T-helper 17 cell (primary cell): Measurements from ENCODE around the gene MTTP. TPM values are rescaled to one million over a fixed set of nuclear protein-coding genes. Genes with fewer than 3 reads are reported as not detected.

Experiments used
- ATAC-seq: fragments of 150-1000 bp; cut with Tn5 transposase; 2 replicates; pipeline ENCODE4 v1.10.0; 2021; ENCODE audit warnings: mild to moderate bottlenecking, moderate library complexity
- DNase-seq, 3 donors: peaks; one replicate each; pipeline versions ENCODE4 v3.0.0 to v3.0.0-alpha.2; 2020 to 2021
- H3K9me3 ChIP-seq: one replicate; pipeline ENCODE4 v1.7.0; 2013; ENCODE audit warnings: low read length, mild to moderate bottlenecking; ENCODE audit not compliant: control insufficient read depth, poor library complexity, severe bottlenecking
- H3K27ac Mint-ChIP-seq: one replicate; pipeline ENCODE4 v1.8.0; 2022; ENCODE audit warnings: mild to moderate bottlenecking, moderate library complexity, mixed read lengths
- H3K27me3 Mint-ChIP-seq: one replicate; pipeline ENCODE4 v1.8.0; 2022; ENCODE audit warnings: mixed read lengths
- H3K36me3 Mint-ChIP-seq: one replicate; pipeline ENCODE4 v1.8.0; 2022; ENCODE audit warnings: low read depth, mixed read lengths
- H3K4me1 Mint-ChIP-seq: one replicate; pipeline ENCODE4 v1.8.0; 2022; ENCODE audit warnings: mild to moderate bottlenecking, mixed read lengths
- H3K4me3 Mint-ChIP-seq: one replicate; pipeline ENCODE4 v1.8.0; 2022; ENCODE audit warnings: mild to moderate bottlenecking, moderate library complexity, mixed read lengths
- total RNA-seq, 4 donors: library from RNA in 2 of 4; stranded (reverse) in 2 of 4; gene quantifications; one replicate each; pipeline ENCODE4 v1.2.3 and lab custom pipeline; 2022 to 2026

Gene MTTP
- total RNA-seq, 2 donors from 2014 or later = not detected

DNA sequence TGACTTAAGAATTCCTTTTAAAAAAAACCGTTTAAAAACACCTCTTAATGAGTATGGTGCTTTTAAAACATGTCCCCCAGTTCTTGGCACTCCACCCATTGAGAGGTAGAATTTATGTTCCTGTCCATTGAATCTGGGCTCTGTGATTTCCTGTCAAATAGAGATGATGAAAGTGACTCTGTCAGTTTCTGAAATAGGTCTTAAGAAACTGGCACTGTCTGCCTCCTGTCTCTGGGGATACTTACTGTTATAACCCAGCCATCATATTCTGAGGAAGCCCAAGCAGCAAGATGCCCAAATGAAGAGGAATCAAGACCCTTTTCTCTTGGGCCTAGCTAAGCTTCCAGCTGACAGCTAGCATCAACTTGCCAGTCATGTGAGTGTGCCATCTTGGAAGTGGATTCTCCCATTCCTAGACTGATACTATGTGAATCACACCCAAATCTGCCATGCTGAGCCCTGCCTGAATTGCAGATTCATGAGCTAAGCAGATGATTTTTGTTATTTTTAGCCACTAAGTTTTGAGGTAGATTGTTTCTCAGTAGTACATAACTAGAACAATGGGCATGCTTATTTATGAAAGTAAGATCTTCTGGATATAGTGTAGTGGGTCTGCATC lies 60.2 kb downstream of the MTTP start:
- H3K4me1 Mint-ChIP-seq = no peaks in the 10 kb centered on the region
- H3K9me3 ChIP-seq = no peaks in the 10 kb centered on the region
- peaks cover 16% of the 10 kb centered on the region for H3K27me3 Mint-ChIP-seq
- H3K36me3 Mint-ChIP-seq = peaks cover 2% of the 10 kb centered on the region
- no peak overlapping the region for H3K4me3 Mint-ChIP-seq
- DNase-seq (no peak), ATAC-seq (no peak)
- no peak overlapping the region for H3K27ac Mint-ChIP-seq

DNA sequence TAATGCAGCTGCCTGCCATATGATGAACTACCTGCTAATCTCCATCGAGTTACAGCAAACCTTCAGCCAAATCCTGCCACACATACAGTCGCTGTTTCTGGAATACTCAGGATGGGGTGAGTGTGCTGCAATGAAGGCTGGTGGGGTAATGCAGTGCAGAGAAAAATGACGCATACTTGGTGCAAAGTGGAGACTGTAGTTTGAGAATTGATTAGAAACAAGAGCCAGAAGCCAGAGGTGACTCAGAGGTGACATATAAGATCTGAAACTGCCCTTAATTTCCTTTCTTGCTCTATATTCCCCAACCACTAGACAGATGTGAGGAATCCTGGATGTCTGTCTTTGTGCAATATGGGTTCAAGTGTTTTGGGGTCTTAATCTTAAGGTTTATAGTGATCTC lies 61.0 kb downstream of the MTTP start:
- ATAC-seq (no peak), DNase-seq (no peak)
- peaks cover 17% of the 10 kb centered on the region for H3K27me3 Mint-ChIP-seq
- H3K36me3 Mint-ChIP-seq = peaks cover 2% of the 10 kb centered on the region
- H3K4me3 Mint-ChIP-seq = no peak overlapping the region
- H3K9me3 ChIP-seq = no peaks in the 10 kb centered on the region
- no peaks in the 10 kb centered on the region for H3K4me1 Mint-ChIP-seq
- H3K27ac Mint-ChIP-seq = no peak overlapping the region

DNA sequence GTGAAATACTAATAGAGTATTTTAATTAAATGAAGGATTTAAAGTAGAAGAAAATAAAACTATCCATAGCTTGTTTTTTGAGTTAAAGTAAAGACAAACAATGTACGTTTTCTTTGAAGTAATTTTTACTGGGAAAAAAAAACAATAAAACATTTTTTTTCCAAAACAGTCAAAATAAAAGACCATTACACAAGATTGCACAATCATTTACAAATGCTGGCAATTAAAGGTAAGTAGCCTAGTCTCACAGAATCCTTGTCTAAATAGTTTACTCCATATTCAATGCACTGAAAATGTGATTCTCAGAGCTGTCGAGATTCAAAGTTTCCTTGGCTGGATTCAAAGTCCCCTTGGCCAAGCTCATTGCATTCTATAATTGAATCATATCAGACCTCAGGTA lies 61.8 kb downstream of the MTTP start:
- Mint-ChIP-seq H3K4me1 (no peaks in the 10 kb centered on the region), H3K27ac (no peak overlapping the region), H3K36me3 (peaks cover 2% of the 10 kb centered on the region), H3K27me3 (peaks cover 19% of the 10 kb centered on the region), H3K4me3 (no peak overlapping the region)
- DNase-seq (no peak), ATAC-seq (no peak)
- H3K9me3 ChIP-seq = no peaks in the 10 kb centered on the region

DNA sequence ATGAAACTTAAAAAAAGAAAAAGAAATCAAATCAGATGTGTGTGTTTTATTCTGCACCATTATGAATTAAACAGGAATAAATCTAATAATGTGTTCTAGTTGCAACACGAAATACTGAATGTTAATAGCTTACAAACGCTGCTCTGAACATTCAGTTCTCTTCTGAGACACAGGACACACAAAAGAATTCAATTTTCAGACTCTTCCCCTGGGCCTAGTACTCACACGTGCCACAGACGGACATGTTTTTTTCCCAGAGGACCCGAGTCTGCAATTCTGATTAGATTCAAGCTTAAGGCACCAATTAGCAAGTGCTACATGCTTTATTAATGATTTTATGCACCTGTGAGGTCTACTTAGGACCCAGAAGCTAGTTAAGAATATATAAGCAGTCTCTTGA lies 62.5 kb downstream of the MTTP start:
- peaks cover 15% of the 10 kb centered on the region for H3K27me3 Mint-ChIP-seq
- ATAC-seq (no peak), DNase-seq (no peak)
- H3K4me1 Mint-ChIP-seq = peaks cover 2% of the 10 kb centered on the region
- H3K4me3 Mint-ChIP-seq = no peak overlapping the region
- no peak overlapping the region for H3K27ac Mint-ChIP-seq
- peaks cover 4% of the 10 kb centered on the region for H3K36me3 Mint-ChIP-seq
- no peaks in the 10 kb centered on the region for H3K9me3 ChIP-seq

DNA sequence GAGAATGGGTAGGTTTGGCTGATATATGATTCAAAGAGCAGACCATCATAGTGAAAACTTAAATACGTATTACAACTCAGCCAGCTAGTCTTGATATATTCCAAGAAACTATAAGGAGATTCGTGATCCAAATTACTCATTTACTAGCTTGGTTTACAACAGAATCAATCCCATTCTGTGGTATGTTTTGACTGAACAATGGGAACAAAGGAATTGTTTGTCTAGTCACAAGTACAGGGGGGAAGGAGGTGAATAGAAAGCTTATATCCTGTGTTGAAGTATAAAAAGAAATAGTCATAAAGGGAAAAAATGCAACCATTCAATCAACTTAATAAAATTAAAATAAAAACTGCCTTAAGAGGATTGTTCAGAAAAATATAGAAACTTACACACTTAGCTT lies 66.1 kb downstream of the MTTP start:
- peaks cover 3% of the 10 kb centered on the region for H3K4me1 Mint-ChIP-seq

DNA sequence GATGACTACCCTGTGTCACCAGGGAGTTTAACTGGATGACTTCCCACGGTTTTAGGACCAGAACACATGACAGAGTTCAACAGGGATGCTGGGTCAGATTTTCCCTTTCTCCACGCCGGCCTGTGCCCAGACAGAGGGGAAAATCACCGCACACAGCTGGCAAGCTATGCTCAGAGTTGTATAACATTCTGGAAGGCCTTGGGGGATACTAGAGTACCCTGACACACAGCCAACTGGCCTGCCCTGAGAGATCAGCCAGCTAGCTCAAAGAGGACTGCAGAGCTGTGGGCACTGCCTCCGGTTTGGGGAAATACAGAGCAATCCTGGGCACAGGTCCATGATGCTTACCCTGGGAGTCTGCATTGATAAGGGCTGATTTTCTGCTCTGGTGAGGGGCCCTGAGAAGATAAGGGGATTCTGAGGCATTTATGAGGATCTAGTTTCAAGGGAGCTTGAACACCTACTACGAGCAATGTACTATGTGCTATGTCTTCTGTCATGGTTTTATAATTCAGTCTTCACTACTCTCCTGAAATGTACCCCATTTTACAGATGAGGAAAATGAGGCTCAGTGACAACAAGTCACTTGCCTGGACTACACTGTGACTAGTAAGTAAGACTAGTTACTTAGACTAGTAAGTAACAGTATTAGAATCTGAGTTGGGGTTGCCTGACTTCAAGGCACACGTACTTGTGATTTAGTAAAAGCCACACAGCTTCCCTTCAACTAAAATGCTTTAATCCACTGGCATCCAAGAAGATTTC lies 68.3 kb downstream of the MTTP start:
- DNase-seq (no peak), ATAC-seq (no peak)
- Mint-ChIP-seq H3K4me3 (no peak overlapping the region), H3K36me3 (peaks cover 3% of the 10 kb centered on the region), H3K27ac (no peak overlapping the region), H3K27me3 (peaks cover 13% of the 10 kb centered on the region), H3K4me1 (peaks cover 3% of the 10 kb centered on the region)
- no peaks in the 10 kb centered on the region for H3K9me3 ChIP-seq

More for the DNA sequence above, 66.1 kb downstream of the MTTP start:
- H3K36me3 Mint-ChIP-seq = peaks cover 5% of the 10 kb centered on the region
- no peak overlapping the region for H3K27ac Mint-ChIP-seq
- no peaks in the 10 kb centered on the region for H3K9me3 ChIP-seq
- peaks cover 18% of the 10 kb centered on the region for H3K27me3 Mint-ChIP-seq
- no peak for DNase-seq
- H3K4me3 Mint-ChIP-seq = no peak overlapping the region
- ATAC-seq = no peak

DNA sequence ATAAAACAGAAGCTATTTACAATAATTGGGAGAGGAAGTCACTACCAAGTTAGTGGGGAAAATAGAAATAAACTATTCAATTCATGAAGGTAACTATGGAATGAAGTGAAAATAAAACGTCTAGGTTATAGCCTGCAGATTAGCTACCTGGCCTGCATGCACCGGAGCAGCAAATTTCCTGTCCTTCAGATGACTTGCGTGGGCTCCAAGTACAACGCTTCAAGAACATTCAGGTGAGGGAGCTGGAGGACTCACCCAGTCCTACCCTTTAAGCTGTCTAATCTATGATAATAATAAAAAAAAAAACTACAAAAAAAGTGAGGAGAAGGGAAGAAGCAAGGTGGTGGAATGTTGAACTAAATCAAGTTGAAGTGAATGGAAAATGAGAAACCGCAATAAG lies 69.8 kb downstream of the MTTP start:
- DNase-seq (no peak), ATAC-seq (no peak)
- Mint-ChIP-seq H3K4me1 (peaks cover 3% of the 10 kb centered on the region), H3K27ac (no peak overlapping the region), H3K4me3 (no peak overlapping the region), H3K27me3 (peaks cover 13% of the 10 kb centered on the region), H3K36me3 (peaks cover 3% of the 10 kb centered on the region)
- H3K9me3 ChIP-seq = no peaks in the 10 kb centered on the region

DNA sequence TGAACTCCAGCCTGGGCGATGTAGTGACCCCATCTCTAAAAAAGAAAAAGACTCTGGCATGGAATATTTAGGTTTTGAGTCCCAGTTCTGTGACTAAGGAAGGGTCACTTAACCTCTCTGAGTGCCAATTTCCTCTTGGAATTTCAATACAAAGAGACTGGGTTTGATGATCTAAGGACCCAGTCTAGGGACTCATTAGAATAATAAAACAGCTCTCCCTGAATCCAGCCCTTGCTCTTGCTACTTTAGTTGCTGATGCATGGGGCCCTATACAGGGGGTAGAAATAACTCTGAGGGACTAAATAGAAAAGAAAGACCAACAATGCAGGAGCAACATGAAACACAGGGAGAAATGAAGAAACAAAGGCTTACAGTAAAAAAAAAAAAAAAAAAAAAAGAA lies 70.4 kb downstream of the MTTP start:
- Mint-ChIP-seq H3K36me3 (peaks cover 3% of the 10 kb centered on the region), H3K27me3 (peaks cover 12% of the 10 kb centered on the region), H3K4me1 (peaks cover 3% of the 10 kb centered on the region), H3K27ac (no peak overlapping the region), H3K4me3 (no peak overlapping the region)
- ATAC-seq (no peak), DNase-seq (no peak)
- H3K9me3 ChIP-seq = no peaks in the 10 kb centered on the region

DNA sequence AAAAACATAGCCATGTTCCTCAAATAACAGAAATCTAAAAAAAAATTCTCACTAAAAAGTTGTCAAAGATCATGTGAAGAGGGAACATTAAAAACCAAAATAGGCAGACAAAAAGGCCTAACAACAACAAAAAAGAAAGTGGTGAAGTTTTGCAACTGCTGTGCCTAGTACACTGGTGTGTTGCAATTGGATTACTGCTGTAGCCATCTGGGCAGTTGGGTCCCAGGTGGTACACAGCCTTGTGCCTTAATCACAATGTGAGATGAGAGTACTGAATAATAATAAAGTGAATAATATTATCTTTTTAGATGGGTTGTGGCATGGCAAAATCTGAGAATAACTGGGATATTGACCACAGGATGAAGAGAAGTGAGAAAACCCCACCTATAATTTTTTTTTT lies 71.0 kb downstream of the MTTP start:
- Mint-ChIP-seq H3K36me3 (peaks cover 3% of the 10 kb centered on the region), H3K27me3 (peaks cover 6% of the 10 kb centered on the region), H3K4me3 (no peak overlapping the region), H3K4me1 (peaks cover 3% of the 10 kb centered on the region), H3K27ac (no peak overlapping the region)
- H3K9me3 ChIP-seq = no peaks in the 10 kb centered on the region
- DNase-seq = no peak
- ATAC-seq = no peak

DNA sequence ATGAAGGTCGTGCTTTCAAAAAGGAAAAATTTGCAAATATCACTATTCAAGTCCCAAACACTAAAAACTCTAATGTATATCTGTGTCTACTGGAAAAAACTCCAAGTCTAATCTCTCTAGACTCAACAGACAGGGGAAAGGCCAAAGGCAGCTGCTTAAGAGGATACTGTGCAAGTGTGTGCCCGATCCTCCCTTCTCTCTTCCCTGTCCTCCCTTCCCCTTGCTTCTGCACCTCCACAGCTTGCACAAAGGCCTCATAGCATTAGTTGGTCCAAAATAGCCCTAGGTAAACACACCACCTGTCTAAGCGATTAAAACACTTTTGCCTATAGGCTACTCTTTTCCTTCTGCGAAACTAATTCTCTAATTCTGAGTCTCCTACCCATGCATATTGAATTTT lies 72.4 kb downstream of the MTTP start:
- no peak for ATAC-seq
- Mint-ChIP-seq H3K4me3 (no peak overlapping the region), H3K27ac (no peak overlapping the region), H3K27me3 (peaks cover 5% of the 10 kb centered on the region), H3K36me3 (peaks cover 2% of the 10 kb centered on the region), H3K4me1 (peaks cover 2% of the 10 kb centered on the region)
- no peak for DNase-seq
- H3K9me3 ChIP-seq = no peaks in the 10 kb centered on the region

DNA sequence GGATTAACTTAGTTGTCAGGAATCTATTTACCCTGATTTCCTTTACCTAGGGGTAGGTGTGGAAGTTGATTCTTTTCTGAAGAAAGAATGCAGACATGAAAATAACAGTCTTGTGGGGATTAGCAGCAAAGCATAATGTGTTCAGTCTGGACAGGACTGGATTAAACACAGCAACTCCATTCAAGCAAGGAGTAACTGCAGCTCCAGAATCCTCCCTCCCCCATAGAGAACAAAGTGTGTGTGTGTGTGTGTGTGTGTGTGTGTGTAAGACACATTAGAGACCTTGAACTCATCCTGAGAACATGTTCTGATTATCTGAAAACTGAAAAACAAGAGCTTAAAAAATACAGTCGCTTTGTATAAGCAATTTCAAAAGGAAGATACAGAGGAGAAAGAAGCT lies 73.7 kb downstream of the MTTP start:
- H3K36me3 Mint-ChIP-seq = no peaks in the 10 kb centered on the region
- ATAC-seq (no peak), DNase-seq (no peak)
- peaks cover 5% of the 10 kb centered on the region for H3K27me3 Mint-ChIP-seq
- H3K4me1 Mint-ChIP-seq = no peaks in the 10 kb centered on the region
- H3K27ac Mint-ChIP-seq = no peak overlapping the region
- no peaks in the 10 kb centered on the region for H3K9me3 ChIP-seq
- no peak overlapping the region for H3K4me3 Mint-ChIP-seq

DNA sequence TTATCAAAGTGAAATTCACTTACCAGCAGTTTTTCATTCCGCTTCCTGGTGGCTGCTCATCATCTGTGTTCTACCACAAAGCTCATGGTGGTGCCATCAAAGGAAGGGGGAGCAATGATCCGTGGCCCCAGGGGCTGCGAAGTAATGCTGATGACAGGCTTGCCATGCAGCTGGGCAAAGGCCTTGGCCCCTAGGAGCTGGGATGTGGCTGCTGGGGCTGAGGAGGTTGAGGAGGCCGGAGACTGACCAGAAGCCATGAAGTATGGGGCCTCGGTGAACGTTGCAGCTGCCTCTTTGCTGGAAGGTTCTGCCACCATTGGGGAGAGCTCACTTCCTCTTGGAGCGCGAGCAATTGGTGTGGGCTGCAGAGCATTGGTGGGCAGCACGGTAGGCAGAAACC lies 74.6 kb downstream of the MTTP start:
- H3K36me3 Mint-ChIP-seq = no peaks in the 10 kb centered on the region
- no peak overlapping the region for H3K4me3 Mint-ChIP-seq
- H3K9me3 ChIP-seq = no peaks in the 10 kb centered on the region
- H3K27me3 Mint-ChIP-seq = peaks cover under 1% of the 10 kb centered on the region
- ATAC-seq (no peak), DNase-seq (no peak)
- H3K27ac Mint-ChIP-seq = no peak overlapping the region
- H3K4me1 Mint-ChIP-seq = no peaks in the 10 kb centered on the region

DNA sequence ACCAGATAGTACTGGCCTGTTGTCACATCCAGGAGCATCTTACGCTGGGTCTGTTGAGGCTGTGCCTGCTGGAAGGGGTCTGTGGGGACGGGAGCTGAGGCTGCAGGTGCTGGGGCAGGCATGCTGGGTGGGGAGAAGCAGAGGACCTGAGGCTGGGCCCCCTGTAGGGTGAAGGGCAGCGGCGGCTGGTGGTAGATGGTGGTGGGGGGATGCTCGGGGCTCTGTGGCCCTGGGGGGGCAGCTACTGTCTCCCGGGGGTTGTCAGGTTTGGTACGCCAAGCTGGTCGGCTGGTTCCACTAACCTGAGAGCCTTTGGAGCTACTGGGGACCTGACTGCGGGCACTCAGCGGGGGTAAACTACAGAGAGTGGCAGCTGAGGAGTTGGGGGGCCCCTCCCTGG lies 75.2 kb downstream of the MTTP start:
- Mint-ChIP-seq H3K27ac (no peak overlapping the region), H3K27me3 (peaks cover 5% of the 10 kb centered on the region), H3K4me3 (no peak overlapping the region), H3K36me3 (no peaks in the 10 kb centered on the region), H3K4me1 (no peaks in the 10 kb centered on the region)
- H3K9me3 ChIP-seq = no peaks in the 10 kb centered on the region
- DNase-seq (no peak), ATAC-seq (no peak)
